HG03280 (cell line): ENCODE data around the gene ENG.

Experiments
- ATAC-seq: cut with Tn5 transposase; IDR thresholded peaks from one replicate; pipeline ENCODE4 v1.9.1; 2021; ENCODE audit warnings: mild to moderate bottlenecking, moderate library complexity; ENCODE audit not compliant: unreplicated experiment

Gene ENG

DNA sequence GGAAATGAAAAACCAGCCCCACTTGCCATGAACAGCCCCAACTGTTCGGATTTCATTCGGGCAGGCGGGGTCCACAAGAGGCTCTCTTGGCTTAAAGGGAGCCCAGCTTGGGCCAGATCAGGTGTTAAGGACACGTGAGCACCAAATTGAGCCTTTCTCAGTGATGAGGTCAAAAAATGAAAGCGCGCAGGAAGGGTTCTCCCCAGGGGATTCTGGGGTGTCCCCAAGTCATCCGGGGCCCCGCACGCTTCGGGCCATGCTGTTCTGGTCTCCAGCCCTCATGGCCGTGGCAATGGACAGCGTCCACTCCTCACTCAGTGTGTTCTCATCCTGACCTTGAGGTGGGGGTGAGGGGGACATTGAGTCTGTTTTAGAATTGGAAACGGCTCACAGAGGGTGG lies 12.1 kb upstream of the ENG start:
- ATAC-seq, result no peak

DNA sequence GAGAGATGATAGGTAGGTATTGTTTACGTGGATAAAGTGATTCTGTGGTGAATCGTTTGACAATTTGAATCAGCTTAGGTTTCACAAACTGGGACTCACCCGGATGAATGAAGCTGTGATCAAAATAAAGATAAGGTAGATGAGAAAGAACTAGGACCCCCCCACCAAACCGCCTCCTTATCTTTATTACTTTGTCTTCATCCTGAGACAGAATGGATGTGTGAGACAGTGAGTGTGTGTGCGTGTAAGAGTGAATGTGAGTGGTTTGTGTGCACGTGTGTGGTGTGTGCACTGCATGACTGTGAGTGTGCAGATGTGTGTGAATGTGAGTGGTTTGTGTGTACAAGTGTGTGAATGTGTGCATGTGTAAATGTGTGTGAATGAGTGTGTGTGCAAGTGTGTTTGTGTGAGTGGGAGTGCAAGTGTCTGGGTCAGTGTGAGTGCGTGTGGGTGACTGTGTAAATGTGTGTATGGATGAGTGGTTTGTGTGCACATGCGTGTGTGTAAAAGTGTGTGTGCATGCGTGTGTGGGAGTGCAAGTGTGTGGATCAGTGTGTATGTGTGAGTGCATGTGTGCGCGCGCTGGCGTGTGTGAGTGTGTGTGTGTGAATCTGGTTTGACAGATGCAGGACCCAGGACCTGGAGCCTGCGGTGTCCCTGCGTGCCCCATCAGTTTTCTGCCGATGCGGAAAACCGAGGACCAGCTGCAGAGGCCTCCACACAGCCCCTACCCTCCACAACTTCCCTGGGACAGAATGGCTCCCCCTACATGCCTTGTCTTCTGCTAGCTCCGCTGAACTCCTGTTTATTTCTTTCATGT lies 11.4 kb upstream of the ENG start:
- no peak for ATAC-seq

DNA sequence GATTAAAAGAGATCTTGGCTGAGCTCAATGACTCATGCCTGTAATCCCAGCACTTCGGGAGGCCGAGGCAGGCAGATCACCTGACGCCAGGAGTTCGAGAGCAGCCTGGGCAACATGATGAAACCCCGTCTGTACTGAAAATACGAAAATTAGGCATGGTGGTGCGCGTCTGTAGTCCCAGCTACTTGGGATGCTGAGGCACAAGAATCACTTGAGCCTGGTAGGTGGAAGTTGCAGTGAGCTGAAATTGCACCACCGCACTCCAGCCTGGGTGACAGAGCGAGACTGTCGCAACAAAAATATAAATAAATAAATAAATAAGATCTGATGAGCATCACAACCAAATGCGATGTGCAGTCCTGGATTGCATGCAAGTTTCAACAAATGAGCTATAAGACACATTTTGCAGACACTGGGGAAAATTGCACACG lies 8.7 kb upstream of the ENG start:
- no peak for ATAC-seq

DNA sequence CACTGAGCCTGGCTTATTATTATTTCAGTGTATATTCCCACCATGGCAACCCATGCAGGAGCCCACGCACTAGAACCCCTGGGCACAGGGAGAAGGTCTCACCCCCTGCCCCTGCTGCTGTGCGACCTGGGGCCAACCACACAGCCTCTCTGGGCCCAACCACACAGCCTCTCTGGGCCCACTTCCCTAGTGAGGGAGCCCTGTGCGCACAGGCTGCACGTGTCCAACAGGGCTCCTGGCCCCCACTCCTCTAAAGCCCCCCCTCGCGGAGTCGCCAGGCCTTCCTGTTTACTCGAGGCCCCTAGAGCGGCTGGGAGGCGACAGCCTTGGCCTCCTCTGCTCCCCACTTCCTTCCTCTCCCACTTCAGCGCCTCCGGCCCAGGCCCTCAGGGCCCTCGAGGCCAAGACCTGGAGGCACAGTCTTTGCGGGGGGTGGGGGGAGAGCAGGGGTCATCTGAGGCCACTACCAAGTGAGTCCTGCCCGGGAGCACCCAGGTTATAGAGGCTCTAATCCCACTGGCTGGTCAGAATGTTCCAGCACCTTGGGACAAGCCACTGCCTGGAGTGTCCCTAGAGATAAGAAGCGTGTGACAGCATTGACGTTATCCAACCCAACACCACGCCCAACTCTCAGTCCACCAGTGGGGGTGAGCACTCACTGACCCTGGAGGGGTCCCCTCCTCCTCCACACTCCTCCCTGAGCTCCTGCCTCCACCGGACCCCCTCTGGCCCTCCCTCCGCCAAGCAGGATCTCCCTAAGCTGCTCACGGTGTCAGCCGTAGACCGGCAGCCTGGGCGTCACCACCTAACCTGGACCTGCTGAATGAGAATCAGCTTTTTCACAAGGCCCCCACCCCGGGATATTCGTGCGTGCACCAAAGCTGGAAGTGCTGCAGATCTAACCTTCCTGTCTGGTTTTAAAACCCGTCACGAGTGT lies 7.9 kb upstream of the ENG start:
- no peak for ATAC-seq

DNA sequence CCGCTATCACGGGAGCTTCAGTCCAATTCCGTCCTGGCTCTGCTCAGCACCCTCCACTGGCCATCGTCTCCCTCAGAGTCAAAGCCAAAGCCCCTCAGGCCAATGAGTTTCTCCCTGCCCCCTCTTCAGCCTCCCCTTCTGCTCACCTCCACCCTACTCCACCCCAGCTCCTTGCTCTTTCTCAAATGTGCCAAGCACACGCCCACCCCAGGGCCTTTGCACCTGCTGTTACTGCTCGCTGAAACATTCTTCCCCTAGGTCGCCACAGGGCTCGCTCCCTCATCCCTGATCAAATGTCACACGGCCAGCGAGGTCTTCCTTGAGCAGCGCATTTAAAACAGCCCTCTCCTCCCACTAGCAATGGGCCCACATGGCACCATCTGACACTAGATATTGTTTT lies 6.3 kb upstream of the ENG start:
- ATAC-seq, result no peak

DNA sequence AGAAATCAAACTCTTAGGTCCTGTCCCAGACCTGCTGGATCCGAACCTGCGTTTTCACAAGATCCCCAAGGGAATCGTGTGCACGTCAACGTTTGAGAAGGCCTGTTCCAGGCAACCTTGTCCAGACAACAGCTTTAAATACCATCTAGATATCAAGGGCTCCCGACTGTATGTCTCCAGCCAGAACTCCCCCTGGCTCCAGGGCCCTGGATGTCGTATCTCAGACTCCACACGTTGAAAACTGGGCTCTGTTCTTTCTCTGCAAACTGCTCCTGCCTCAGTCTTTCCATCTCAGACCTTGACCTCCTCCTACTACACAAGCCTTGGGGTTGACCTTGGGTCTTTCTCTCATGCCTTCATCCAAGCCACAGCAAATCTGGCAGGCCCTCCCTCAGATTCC lies 5.8 kb upstream of the ENG start:
- no peak for ATAC-seq

DNA sequence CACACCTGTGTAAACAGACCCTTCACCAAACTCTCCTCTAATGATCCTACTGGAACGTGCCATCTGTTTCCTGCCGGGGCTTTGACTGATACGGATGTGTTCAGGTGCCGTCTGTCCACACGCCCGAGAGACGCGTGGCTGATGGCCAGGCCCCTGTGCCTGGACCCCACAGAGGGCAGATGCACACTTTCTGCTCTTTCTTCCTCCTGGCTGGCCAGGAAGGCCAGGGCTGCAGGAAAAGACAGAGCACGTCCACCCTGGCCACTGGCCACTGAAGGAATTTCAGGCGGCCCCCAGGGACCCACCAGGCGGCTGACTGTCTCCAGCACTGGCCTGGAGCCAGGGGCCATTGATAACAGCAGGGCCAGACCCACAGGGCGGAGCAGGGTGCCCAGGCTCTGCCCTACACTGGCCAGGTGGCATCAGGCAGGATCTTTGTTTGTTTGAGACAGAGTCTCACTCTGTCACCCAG lies 3.6 kb upstream of the ENG start:
- no peak for ATAC-seq

DNA sequence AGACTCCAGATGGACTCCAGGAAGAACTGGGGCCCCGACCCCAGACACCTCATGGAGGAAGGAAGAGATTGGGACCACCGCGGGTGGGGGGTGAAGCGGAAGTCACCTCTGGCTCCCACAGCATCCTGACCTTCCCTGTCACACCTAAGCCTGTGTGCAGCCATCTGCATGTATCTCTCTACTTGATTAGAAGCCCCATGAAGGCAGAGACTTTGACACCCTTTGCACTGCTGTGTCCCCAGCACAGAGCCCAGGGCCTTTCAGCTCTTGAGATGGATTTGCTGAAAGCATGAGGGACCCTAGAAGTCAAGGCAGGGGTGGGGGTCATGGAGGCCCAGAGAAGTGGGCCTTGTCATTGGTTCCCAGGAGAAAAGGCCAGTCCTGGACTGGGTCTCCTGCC lies 2.8 kb upstream of the ENG start:
- no peak for ATAC-seq

DNA sequence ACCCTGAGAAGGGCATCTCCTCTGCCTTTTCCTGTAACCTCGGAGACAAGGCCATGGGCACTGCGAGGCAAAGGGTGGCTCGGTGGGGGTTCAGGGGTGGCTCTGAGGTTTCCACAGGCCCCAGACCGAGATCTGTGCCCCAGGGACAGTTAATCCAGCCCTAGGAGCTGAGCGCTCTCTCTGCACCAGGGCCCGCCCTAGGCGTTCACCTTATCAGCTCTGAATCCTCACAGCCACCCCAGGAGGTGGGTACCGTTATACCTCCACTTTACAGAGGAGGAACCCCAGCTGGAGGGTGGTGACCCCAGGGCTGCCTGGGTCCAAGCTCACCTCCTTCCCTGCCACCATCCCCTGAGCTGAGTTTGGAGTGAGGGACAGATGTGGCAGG lies 2.3 kb upstream of the ENG start:
- no peak for ATAC-seq

DNA sequence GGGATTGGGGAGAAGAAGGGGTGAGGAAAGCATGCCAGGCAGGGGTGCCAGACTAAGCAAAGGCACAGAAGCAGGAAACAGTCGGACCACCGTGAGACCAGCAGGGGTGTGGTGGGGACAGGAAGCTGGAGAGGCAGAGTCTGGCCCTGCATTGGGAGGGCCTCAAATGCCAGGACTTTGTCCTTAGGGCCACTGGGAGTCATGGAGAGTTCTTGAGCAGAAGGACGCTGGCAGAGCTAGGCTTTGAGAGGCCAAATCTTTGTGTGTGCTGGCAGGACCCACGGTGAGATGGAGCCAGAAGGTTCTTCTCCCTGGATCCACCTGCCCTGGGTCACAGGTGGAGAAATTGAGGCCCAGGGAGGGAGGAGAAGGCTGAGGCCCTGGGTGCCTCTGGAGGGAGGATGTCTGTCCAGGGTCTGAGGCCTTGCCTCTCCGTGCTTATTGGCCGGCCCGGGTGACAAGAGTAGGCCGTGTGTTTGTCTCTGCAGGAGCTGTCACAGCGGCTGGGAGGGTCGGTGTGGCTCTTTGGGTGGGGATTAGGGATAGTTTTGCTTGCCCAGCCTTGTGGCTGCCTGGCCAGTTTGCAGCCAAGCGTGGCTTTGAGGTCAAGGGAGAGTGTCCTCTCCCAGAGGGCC lies 1.8 kb upstream of the ENG start:
- ATAC-seq, result no peak

DNA sequence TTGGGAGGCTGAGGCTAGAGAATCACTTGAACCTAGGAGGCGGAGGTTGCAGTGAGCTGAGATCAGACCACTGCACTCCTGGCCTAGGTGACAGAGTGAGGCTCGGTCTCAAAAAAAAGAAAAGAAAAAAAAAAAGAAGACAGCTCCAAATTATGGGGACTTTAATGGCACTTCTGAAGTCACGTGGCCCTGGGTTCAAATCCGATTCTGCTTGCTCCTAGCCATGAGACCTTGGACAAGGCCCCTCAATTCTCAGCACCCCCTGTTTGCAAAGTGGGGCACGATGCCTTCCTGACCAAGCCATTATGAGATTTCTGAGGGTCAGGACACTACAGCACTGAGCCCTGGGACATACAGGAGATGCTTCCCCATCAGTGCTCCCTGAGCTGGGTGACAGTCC lies 1.1 kb upstream of the ENG start:
- no peak for ATAC-seq

DNA sequence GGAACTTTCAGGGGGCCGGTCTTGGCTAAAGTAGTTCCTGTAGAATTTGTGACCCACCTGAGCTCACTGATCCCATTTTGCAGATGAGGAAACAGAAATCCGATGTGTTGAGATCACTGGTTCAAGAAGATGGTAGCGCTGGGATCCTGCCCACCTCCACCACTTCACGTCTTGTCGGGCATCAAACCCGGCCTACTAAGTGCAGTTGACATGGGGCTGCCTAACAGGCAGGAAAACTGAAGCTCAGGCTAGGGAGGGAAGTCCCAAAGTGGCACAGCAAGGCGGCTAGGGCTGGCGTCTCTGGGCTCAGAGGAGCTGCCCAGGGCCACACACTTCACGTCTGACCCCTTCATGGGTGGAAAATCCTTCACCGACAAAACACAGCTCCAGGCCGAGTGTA lies 502 bp upstream of the ENG start:
- no peak for ATAC-seq

DNA sequence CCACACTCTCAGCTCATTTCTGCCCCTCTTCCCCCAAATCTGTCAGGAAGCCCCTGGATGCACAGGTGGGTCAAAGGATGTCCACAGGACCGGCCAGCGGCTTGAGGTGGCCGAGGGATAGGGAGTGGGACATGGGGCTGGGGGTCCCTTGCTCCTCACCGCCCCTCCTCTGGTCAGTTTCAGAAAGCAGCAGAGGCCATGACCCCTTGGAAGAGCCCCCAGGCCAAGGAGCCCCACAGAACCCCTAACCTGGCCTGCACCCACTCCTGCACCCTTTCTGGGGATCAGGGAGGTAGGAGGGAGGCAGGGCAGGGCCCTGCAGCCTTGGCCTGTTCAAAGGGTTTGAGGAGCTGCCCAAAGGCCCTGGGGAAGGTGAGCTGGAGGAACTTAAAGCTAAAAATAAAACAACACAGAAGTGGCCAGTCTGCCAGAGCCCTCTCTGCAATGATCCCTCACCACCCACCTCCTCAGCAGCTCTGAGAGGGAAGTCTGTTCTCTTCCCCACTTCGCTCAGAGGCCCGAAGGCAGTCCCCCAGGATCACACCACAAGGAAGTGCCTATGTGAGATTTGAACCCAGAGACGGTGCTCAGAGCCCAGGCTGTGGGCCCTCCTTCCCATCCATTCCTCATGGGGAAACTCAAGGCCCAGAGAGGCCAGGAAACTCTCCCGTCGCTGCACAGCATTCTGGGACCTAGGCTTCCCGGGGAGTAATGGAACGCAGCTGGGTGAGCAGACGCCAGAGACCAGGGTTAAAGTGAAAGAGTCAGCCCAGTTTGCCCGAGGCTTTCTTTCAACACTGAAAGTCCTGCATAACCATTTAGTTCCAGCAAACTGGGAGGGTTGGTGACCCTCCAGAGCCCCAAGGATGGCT lies 910 bp downstream of the ENG start:
- ATAC-seq, result no peak

DNA sequence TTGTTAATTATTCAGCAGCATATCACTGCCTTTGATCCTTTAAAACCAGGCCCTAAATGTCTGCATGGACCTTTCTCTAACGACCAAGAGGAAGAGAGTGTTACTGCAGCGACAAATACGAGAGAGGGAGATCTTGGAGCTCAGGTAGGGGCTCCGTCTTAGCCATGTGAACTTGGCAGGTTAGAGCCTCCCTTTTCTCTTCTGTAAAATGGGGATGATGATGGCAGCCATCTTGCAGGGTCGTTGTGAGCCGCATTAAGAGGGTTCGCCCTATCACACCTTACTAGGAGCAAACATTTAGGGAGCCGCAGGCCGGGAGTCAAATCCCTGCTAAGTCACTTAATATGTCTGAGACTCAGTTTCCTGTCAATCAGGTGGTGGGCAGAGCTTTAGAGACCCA lies 1.6 kb downstream of the ENG start:
- ATAC-seq, result no peak

DNA sequence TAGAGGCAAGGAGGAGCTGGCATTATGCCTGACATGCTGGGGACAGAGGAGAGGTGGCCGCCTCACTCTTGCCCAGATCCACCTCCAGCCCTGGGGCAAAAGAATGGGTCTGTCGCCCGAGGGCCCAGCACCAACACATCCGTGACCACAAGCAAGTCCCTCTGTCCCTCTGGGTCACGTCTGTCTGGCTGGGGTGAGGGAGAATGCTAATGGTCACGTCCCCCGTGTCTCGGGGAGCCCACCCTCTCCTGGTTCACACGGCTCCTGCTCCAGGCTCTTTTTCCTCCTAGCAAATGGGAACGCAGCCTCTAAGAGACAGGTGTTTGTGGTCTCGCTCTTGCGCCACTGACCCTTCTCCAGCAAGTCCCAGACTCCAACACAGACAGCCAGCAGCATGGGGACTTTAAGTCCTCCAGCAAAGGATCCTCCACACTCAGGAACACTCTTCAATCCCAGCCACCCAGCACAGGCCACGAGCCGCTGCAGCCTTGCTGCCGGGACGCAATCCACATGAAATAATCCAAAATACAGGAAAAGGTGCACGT lies 4.1 kb downstream of the ENG start:
- ATAC-seq, result no peak

DNA sequence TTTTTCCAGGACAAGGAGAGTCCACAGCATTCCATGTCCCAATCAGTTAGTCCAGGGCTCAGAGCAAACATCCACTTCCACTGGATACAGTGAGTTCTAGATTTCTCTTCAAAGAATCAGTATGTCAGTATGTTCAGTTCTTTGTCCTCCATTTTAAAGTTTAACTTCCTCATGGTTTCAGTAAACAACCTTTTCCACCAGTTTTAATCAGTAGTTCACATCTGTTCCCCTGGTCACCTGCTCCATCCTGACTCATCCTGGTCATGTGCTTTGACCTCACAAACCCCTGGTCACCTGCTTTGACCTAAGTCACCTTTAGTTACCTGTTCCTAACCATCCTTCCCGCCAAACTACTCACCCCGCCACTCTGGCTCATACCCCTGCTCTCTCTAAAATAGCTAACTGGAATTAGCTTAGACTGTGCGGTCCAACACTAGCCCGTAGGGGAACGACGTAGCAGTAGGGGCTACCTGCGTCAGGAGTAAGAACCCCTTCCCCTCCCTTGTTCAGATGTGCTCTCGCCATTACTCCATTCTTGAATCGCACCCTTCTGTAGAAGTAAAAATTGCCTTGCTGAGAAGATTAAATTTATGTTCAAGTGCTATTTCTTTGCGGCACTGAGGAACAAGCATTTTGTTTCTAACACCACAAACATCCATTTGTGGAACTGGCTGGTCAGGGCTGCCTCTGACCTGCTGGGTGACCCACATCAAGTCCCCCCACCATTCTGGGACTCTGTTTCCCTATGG lies 5.5 kb downstream of the ENG start:
- ATAC-seq, result no peak

DNA sequence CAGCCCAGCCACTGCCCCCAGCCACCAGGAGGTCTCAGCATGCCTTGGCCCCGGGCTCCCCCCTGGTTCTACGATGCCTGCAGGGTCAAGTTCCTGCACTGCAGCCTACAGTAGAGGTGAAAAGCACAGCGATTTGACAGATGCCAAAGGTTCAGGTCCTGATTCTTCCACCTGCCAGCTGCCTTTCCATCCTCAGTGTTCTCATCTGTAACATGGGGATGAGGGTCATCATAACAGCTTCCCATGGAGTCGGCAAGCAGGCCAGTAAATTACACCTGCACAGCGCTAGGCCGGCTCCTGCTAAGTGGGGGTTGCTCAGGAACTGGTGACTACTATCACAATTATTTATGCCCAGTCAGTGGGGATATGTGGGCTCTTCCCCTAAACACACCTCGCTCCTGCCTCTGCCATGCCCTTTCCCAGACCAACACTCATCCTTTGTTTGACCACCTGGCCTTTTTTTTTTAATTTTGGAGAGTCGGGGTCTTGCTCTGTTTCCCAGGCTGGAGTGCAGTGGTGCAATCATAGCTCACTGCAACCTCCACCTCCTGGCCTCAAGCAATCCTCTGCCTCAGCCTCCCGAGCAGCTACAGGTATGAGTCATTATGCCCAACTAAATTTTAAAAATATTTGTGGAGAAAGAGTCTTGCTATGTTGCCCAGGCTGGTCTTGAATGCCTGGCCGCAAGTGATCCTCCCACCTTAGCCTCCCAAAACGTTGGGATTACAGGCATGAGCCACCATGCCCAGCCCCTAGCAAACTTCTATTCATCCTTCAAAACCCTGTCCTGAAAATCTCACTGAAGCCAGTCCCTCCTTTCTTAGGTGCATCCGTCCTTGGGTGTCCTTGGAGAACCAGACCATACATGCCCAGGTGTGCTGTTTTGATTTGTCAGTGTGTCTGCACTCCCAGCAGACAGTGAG lies 6.4 kb downstream of the ENG start:
- no peak for ATAC-seq

DNA sequence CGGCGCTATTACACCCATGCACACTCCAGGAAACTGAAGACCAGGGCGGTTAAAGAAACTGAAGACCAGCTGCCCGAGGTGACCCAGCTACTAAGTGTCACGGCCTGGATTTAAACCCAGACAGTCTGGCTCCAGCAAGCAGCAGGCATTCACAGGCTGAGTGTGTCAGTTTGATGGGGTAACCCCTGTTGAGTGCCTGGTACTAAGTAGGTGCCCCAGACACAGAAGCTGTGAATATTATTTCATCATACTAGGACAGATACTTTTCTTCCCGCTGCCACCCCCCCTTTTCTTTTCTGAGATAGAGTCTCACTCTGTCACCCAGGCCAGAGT lies 7.3 kb downstream of the ENG start:
- no peak for ATAC-seq
